SK-N-SH (cell line): Measurements from ENCODE around the gene UBE2I.

Source experiments
- CTCF ChIP-seq: fragments of 200-600 bp; sonication (generic); IDR thresholded peaks from 2 replicates; pipeline ENCODE4 v1.6.1; 2017; ENCODE audit warnings: antibody characterized with exemption, mild to moderate bottlenecking, moderate library complexity
- USF2 ChIP-seq: fragments of 150-350 bp; IDR thresholded peaks from 2 replicates; pipeline ENCODE4 v1.6.1; 2017; ENCODE audit warnings: antibody characterized with exemption, low read length, low read depth, borderline replicate concordance

GRCh38 chr16:1325261-1325660, 15.8 kb downstream of the UBE2I start:
- TF ChIP-seq CTCF (no peak), USF2 (no peak)
